Suprapubic skin (tissue), 4 donors: Measurements from ENCODE around the gene OVOL2.

Experiments used
- CTCF ChIP-seq, 2 donors: fragments of 200-600 bp in 1 of 2; fragments of 450-650 bp in 1 of 2; sonication (generic) in 1 of 2; IDR thresholded peaks; one replicate each; pipeline ENCODE4 v1.5.1; 2016 to 2019; ENCODE audit warnings: antibody characterized with exemption in 2 of 2, mild to moderate bottlenecking in 1 of 2, moderate library complexity in 1 of 2
- EP300 ChIP-seq: sonication (generic); formaldehyde crosslinking; IDR thresholded peaks from one replicate; pipeline ENCODE4 v1.6.1; 2017; ENCODE audit warnings: antibody characterized with exemption
- POLR2A ChIP-seq, 2 donors: fragments of 450-650 bp; IDR thresholded peaks; one replicate each; pipeline ENCODE4 v1.6.1; 2017; ENCODE audit warnings: antibody characterized with exemption in 2 of 2, mild to moderate bottlenecking in 2 of 2, moderate library complexity in 2 of 2
- POLR2AphosphoS5 ChIP-seq, 3 donors: sonication (generic); formaldehyde crosslinking; IDR thresholded peaks; one replicate each; pipeline ENCODE4 v1.6.1; 2017; ENCODE audit warnings: antibody characterized with exemption in 3 of 3

DNA sequence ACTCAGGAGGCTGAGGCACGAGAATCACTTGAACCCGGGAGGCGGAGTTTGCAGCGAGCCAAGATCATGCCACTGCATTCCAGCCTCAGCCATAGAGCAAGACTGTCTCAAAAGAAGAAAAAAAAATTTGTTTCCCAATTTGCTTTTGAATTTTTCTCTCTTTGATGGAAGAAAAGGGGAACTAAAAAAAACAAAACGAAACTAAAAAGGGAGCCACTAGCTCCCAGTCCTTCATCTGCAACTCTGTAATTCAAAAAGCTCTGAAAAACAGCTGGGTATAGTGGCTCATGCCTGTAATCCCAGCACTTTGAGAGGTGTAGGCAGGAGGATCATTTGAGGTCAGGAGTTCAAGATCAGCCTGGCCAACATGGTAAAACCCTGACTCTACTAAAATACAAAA lies 9.5 kb downstream of the OVOL2 start:
- no peak for TF ChIP-seq POLR2A (IDR thresholded peaks at IDR 0.05)
- TF ChIP-seq CTCF (IDR thresholded peaks at IDR 0.05) = no peak
- no peak for TF ChIP-seq POLR2AphosphoS5 (IDR thresholded peaks at IDR 0.05)
- no peak for TF ChIP-seq EP300
